ENCODE results near the gene RBM24.

RBM24 gene

DNA sequence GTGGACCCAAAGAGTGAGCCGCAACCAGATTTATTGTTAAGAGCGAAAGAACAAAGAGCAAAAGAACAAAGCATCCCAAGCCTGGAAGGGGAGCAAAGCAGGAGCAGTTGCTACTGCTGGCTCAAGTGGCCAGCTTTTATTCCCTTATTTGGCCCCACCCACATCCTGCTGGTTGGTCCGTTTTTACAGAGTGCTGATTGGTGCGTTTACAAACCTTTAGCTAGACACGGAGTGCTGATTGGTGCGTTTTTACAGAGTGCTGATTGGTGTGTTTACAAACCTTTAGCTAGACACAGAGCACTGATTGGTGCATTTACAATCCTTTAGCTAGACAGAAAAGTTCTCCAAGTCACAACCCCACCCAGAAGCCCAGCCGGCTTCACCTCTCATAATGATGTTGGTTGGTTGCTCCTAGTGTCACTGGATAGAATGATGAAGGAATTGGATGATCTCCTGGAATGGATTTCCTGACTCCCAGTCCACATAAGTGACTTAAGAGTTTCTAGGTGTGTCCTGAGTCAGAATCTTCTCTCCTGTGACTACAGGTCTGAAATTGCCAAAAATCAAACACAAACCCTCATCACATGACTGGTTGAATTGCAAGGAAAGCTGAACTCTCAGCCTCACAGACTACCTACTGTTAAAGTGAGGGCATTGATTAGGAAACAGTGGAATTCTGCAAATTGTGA is 60.1 kb downstream of the RBM24 start:
- TF ChIP-seq ZFX (IDR thresholded peaks at IDR 0.05) (no peak), CTCF (conservative IDR thresholded peaks at IDR 0.05) (no peak)

GRCh38 chr6:17341891-17342290 is 60.7 kb downstream of the RBM24 start:
- TF ChIP-seq ZFX (IDR thresholded peaks at IDR 0.05), result no peak
- TF ChIP-seq CTCF (conservative IDR thresholded peaks at IDR 0.05), result no peak
- H3K27ac ChIP-seq, result no peak overlapping the region

More for the DNA sequence above, 60.1 kb downstream of the RBM24 start:
- H3K27ac ChIP-seq, result no peak overlapping the region

DNA sequence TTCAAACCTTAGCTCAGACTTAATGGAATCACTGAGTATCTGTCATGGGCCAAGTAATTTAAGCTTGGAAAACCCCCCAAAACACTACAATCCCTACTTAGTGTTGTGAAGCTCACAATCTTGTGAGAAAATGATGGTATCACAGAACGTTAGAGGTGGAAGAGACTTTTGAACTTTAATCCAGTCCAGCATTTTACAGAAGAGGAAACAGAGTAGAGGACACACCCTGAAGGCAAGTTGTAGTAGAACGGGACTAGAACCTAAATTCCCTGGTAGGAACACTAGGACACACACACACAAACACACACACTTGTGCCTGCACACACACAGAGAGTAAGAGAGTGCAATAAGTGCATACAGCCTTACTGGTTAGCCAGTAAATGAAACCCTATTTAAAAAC is 62.1 kb downstream of the RBM24 start:
- TF ChIP-seq CTCF (conservative IDR thresholded peaks at IDR 0.05), result no peak
- TF ChIP-seq ZFX (IDR thresholded peaks at IDR 0.05), result no peak
- H3K27ac ChIP-seq, result no peak overlapping the region
